HepG2 (cell line): ENCODE measurements around the gene PLXND1. TPM values are rescaled to one million over a fixed set of nuclear protein-coding genes. Genes with fewer than 3 reads are reported as not detected.

ENCODE experiments used
- JUND ChIP-seq: sonication (generic); formaldehyde crosslinking; IDR thresholded peaks from 2 replicates; pipeline ENCODE4 v1.8.0; 2022; ENCODE audit warnings: mild to moderate bottlenecking, missing genetic modification reagents
- KDM6A ChIP-seq: IDR thresholded peaks from 2 replicates; pipeline ENCODE4 v1.6.1; 2016; ENCODE audit warnings: low read depth
- NFIB ChIP-seq: sonication (generic); formaldehyde crosslinking; IDR thresholded peaks from 2 replicates; pipeline ENCODE4 v1.9.0; 2021; ENCODE audit warnings: missing genetic modification reagents, mild to moderate bottlenecking, borderline replicate concordance
- YEATS2 ChIP-seq: sonication (generic); formaldehyde crosslinking; IDR thresholded peaks from 2 replicates; pipeline ENCODE4 v1.4.0; 2020; ENCODE audit warnings: missing genetic modification reagents, borderline replicate concordance
- ZNF547 ChIP-seq: sonication (generic); formaldehyde crosslinking; IDR thresholded peaks from 2 replicates; pipeline ENCODE4 v1.5.1; 2020; ENCODE audit warnings: mild to moderate bottlenecking, missing genetic modification reagents
- ZNF747 ChIP-seq: sonication (generic); formaldehyde crosslinking; IDR thresholded peaks from 2 replicates; pipeline ENCODE4 v1.8.1; 2023; ENCODE audit warnings: missing genetic modification reagents, mild to moderate bottlenecking, borderline replicate concordance
- ZNF749 ChIP-seq: sonication (generic); formaldehyde crosslinking; IDR thresholded peaks from 2 replicates; pipeline ENCODE4 v1.8.0; 2022; ENCODE audit warnings: mild to moderate bottlenecking, missing genetic modification reagents, moderate library complexity, borderline replicate concordance
- polyA plus RNA-seq, 8 experiments: library from polyadenylated mRNA; depleted of rRNA in 3 of 8; stranded (reverse) in 7 of 8; unstranded in 1 of 8; fragments of >200 nt; fragmentation: Illumina TruSeq in 4 of 8; extraction: Trizol in 4 of 8; gene quantifications; 2 replicates each; pipeline versions ENCODE4 v1.2.1 to v1.2.3, GENCODE V29; 2011 to 2016; ENCODE audit warnings: low read depth in 4 of 8, missing spikeins in 1 of 8, mixed read lengths in 1 of 8; ENCODE audit not compliant: insufficient read depth in 1 of 8
- total RNA-seq, 5 experiments: library from RNA; depleted of rRNA; stranded (reverse); fragments of >200 nt; fragmentation: Illumina TruSeq; extraction: Trizol; gene quantifications; 2 replicates each; pipeline ENCODE4 v1.2.3, GENCODE V29; 2016; ENCODE audit warnings: low read depth in 1 of 5
- TF ChIP-seq, protein P1 (sequence below), 2 experiments: IDR thresholded peaks; 2 replicates each; pipeline ENCODE4 v1.6.1; 2011 to 2012; ENCODE audit warnings: low read length in 2 of 2, borderline replicate concordance in 1 of 2, low read depth in 1 of 2, mild to moderate bottlenecking in 1 of 2, moderate library complexity in 1 of 2
- TF ChIP-seq, protein P2 (sequence below), 2 experiments: fragments of 450-650 bp in 1 of 2; sonication (generic) in 1 of 2; formaldehyde crosslinking; IDR thresholded peaks; 2 replicates each; pipeline versions ENCODE4 v1.5.0 to v1.8.0; 2020 to 2022; ENCODE audit warnings: mild to moderate bottlenecking in 1 of 2, missing genetic modification reagents in 1 of 2
- TF ChIP-seq, protein P3 (sequence below): sonication (generic); formaldehyde crosslinking; IDR thresholded peaks from 2 replicates; pipeline ENCODE4 v1.4.0; 2020; ENCODE audit warnings: missing genetic modification reagents, borderline replicate concordance
- TF ChIP-seq, protein P4 (sequence below): sonication (generic); formaldehyde crosslinking; IDR thresholded peaks from 2 replicates; pipeline ENCODE4 v1.8.0; 2022; ENCODE audit warnings: low read depth, missing genetic modification reagents
- TF ChIP-seq, protein P5 (sequence below): IDR thresholded peaks from 2 replicates; pipeline ENCODE4 v1.6.1; 2016; ENCODE audit warnings: low read depth, control low read depth
- TF ChIP-seq, protein P6 (sequence below): sonication (generic); formaldehyde crosslinking; IDR thresholded peaks from 2 replicates; pipeline ENCODE4 v1.4.0; 2020; ENCODE audit warnings: missing genetic modification reagents

Gene PLXND1
- total and polyA plus RNA-seq, 2 of the 13 experiments (the other 11 are each of a cell fraction or from before 2014, with no cell fraction given) = 15.9 to 42.0 TPM

DNA sequence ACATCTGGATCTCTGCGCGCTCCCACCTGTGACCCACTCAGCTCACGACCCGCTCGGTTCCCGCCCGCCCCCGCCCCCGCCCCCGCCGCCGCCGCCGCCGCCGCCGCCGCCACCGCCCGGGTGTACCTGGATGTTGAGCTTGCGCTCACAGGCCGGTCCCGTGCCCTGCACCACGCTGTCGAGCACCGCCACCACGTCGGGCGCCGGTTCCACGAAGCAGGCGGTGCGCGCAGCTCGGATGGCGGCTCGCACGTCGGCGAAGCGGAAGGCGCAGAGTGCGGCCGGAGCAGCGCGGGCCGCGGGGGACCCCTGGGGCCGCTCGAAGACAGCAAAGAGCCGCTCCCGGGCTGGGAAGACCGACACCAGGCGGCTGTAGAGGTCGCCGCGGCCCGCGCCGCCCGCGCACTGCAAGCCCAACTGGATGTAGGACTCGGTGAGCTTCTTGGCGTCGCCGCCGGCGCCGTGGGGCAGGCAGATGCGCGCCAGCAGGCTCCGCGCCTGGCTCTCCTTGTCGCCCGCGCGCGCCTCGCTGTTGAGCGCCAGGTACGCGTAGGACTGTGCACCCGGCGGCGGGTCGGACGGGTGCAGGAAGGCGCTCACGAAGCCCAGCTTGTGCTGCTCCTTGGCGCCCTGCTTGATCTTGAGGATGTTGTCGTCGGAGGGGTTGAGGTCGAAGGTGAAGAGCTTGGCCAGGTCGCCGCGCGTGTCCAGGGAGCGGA is 1.1 kb downstream of the PLXND1 start (continued):
- TF ChIP-seq, protein P1, sequence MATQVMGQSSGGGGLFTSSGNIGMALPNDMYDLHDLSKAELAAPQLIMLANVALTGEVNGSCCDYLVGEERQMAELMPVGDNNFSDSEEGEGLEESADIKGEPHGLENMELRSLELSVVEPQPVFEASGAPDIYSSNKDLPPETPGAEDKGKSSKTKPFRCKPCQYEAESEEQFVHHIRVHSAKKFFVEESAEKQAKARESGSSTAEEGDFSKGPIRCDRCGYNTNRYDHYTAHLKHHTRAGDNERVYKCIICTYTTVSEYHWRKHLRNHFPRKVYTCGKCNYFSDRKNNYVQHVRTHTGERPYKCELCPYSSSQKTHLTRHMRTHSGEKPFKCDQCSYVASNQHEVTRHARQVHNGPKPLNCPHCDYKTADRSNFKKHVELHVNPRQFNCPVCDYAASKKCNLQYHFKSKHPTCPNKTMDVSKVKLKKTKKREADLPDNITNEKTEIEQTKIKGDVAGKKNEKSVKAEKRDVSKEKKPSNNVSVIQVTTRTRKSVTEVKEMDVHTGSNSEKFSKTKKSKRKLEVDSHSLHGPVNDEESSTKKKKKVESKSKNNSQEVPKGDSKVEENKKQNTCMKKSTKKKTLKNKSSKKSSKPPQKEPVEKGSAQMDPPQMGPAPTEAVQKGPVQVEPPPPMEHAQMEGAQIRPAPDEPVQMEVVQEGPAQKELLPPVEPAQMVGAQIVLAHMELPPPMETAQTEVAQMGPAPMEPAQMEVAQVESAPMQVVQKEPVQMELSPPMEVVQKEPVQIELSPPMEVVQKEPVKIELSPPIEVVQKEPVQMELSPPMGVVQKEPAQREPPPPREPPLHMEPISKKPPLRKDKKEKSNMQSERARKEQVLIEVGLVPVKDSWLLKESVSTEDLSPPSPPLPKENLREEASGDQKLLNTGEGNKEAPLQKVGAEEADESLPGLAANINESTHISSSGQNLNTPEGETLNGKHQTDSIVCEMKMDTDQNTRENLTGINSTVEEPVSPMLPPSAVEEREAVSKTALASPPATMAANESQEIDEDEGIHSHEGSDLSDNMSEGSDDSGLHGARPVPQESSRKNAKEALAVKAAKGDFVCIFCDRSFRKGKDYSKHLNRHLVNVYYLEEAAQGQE (IDR thresholded peaks at IDR 0.05; ENCODE audit: borderline replicate concordance in 1 of 2, low read depth in 1 of 2, low read length in 2 of 2) = no peak
- TF ChIP-seq, protein P2, sequence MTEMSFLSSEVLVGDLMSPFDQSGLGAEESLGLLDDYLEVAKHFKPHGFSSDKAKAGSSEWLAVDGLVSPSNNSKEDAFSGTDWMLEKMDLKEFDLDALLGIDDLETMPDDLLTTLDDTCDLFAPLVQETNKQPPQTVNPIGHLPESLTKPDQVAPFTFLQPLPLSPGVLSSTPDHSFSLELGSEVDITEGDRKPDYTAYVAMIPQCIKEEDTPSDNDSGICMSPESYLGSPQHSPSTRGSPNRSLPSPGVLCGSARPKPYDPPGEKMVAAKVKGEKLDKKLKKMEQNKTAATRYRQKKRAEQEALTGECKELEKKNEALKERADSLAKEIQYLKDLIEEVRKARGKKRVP (CRISPR knock-in tag; IDR thresholded peaks at IDR 0.05) = no peak
- no peak for TF ChIP-seq YEATS2 (CRISPR knock-in tag)
- no peak; the same call in 1 of the 2 replicates for TF ChIP-seq ZNF547 (CRISPR knock-in tag)
- TF ChIP-seq JUND (CRISPR knock-in tag) = no peak
- no peak for TF ChIP-seq KDM6A
- TF ChIP-seq ZNF749 = no peak
- TF ChIP-seq, protein P3, sequence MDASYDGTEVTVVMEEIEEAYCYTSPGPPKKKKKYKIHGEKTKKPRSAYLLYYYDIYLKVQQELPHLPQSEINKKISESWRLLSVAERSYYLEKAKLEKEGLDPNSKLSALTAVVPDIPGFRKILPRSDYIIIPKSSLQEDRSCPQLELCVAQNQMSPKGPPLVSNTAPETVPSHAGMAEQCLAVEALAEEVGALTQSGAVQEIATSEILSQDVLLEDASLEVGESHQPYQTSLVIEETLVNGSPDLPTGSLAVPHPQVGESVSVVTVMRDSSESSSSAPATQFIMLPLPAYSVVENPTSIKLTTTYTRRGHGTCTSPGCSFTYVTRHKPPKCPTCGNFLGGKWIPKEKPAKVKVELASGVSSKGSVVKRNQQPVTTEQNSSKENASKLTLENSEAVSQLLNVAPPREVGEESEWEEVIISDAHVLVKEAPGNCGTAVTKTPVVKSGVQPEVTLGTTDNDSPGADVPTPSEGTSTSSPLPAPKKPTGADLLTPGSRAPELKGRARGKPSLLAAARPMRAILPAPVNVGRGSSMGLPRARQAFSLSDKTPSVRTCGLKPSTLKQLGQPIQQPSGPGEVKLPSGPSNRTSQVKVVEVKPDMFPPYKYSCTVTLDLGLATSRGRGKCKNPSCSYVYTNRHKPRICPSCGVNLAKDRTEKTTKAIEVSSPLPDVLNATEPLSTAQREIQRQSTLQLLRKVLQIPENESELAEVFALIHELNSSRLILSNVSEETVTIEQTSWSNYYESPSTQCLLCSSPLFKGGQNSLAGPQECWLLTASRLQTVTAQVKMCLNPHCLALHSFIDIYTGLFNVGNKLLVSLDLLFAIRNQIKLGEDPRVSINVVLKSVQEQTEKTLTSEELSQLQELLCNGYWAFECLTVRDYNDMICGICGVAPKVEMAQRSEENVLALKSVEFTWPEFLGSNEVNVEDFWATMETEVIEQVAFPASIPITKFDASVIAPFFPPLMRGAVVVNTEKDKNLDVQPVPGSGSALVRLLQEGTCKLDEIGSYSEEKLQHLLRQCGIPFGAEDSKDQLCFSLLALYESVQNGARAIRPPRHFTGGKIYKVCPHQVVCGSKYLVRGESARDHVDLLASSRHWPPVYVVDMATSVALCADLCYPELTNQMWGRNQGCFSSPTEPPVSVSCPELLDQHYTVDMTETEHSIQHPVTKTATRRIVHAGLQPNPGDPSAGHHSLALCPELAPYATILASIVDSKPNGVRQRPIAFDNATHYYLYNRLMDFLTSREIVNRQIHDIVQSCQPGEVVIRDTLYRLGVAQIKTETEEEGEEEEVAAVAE (CRISPR knock-in tag) = no peak
- TF ChIP-seq, protein P4, sequence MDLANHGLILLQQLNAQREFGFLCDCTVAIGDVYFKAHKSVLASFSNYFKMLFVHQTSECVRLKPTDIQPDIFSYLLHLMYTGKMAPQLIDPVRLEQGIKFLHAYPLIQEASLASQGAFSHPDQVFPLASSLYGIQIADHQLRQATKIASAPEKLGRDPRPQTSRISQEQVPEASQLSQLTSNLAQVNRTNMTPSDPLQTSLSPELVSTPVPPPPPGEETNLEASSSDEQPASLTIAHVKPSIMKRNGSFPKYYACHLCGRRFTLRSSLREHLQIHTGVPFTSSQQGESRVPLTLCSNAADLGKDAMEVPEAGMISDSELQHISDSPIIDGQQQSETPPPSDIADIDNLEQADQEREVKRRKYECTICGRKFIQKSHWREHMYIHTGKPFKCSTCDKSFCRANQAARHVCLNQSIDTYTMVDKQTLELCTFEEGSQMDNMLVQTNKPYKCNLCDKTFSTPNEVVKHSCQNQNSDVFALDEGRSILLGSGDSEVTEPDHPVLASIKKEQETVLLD (CRISPR knock-in tag) = no peak
- TF ChIP-seq, protein P5, sequence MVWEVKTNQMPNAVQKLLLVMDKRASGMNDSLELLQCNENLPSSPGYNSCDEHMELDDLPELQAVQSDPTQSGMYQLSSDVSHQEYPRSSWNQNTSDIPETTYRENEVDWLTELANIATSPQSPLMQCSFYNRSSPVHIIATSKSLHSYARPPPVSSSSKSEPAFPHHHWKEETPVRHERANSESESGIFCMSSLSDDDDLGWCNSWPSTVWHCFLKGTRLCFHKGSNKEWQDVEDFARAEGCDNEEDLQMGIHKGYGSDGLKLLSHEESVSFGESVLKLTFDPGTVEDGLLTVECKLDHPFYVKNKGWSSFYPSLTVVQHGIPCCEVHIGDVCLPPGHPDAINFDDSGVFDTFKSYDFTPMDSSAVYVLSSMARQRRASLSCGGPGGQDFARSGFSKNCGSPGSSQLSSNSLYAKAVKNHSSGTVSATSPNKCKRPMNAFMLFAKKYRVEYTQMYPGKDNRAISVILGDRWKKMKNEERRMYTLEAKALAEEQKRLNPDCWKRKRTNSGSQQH (CRISPR knock-in tag) = 0 out of 2 replicates have a peak, but pooled peaks have one; percentile 9
- no peak for TF ChIP-seq ZNF747 (CRISPR knock-in tag)
- TF ChIP-seq, protein P6, sequence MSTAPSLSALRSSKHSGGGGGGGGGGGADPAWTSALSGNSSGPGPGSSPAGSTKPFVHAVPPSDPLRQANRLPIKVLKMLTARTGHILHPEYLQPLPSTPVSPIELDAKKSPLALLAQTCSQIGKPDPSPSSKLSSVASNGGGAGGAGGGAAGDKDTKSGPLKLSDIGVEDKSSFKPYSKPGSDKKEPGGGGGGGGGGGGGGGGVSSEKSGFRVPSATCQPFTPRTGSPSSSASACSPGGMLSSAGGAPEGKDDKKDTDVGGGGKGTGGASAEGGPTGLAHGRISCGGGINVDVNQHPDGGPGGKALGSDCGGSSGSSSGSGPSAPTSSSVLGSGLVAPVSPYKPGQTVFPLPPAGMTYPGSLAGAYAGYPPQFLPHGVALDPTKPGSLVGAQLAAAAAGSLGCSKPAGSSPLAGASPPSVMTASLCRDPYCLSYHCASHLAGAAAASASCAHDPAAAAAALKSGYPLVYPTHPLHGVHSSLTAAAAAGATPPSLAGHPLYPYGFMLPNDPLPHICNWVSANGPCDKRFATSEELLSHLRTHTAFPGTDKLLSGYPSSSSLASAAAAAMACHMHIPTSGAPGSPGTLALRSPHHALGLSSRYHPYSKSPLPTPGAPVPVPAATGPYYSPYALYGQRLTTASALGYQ (CRISPR knock-in tag) = no peak
- TF ChIP-seq NFIB = no peak
